Inflammatory macrophage (primary cell): ENCODE data around the gene ASPG.

Experiments used
- DNase-seq, 2 donors: peaks; one replicate each; pipeline ENCODE4 v3.0.0-alpha.2; 2020 to 2022

ASPG gene

GRCh38 chr14:104118006-104118844 is 32.7 kb downstream of the ASPG start:
- DNase-seq, result no peak

GRCh38 chr14:104119119-104119487 is 33.6 kb downstream of the ASPG start:
- DNase-seq, result no peak

- no peak for DNase-seq
Measured at GRCh38 chr14:104119488-104120251, 34.2 kb downstream of the ASPG start.

GRCh38 chr14:104120281-104120741 is 34.8 kb downstream of the ASPG start:
- no peak for DNase-seq

- no peak for DNase-seq
Measured at GRCh38 chr14:104121142-104121541, 35.6 kb downstream of the ASPG start.

- DNase-seq, result no peak
Measured at GRCh38 chr14:104123879-104124278, 38.4 kb downstream of the ASPG start.

GRCh38 chr14:104125011-104125410 is 39.5 kb downstream of the ASPG start:
- DNase-seq, result no peak

- no peak for DNase-seq
Measured at GRCh38 chr14:104126753-104127152, 41.3 kb downstream of the ASPG start.

GRCh38 chr14:104128981-104129380 is 43.5 kb downstream of the ASPG start:
- DNase-seq, result no peak

GRCh38 chr14:104129556-104129955 is 44.1 kb downstream of the ASPG start:
- DNase-seq, result no peak

- peak; percentile 57 to 68 for DNase-seq
Measured at GRCh38 chr14:104130974-104131651, 45.6 kb downstream of the ASPG start.

- DNase-seq, result no peak
Measured at GRCh38 chr14:104131968-104132732, 46.6 kb downstream of the ASPG start.

- DNase-seq, result no peak
Measured at GRCh38 chr14:104132981-104133380, 47.5 kb downstream of the ASPG start.

GRCh38 chr14:104133496-104133895 is 48.0 kb downstream of the ASPG start:
- no peak for DNase-seq

GRCh38 chr14:104134061-104134965 is 48.8 kb downstream of the ASPG start:
- no peak for DNase-seq

GRCh38 chr14:104135121-104135903 is 49.8 kb downstream of the ASPG start:
- no peak for DNase-seq

GRCh38 chr14:104135904-104136471 is 50.5 kb downstream of the ASPG start:
- DNase-seq, result no peak

GRCh38 chr14:104136472-104137296 is 51.2 kb downstream of the ASPG start:
- no peak for DNase-seq
